Natural killer cell treated with Interleukin-12 subunit alpha and Interleukin-12 subunit beta and Interleukin-15 and Interleukin-18, amount 100 ng/mL, for 72 hours (primary cell): Measurements from ENCODE around the gene DSP. TPM values are rescaled to one million over a fixed set of nuclear protein-coding genes. Genes with fewer than 3 reads are reported as not detected.

ENCODE experiments used
- ATAC-seq, 2 donors: fragments of 150-1000 bp; cut with Tn5 transposase in 1 of 2; sonication (Bioruptor Pico), chemical (Tn5 transposase) in 1 of 2; 2 replicates each; pipeline ENCODE4 v1.10.0; 2021
- DNase-seq: peaks from one replicate; pipeline ENCODE4 v3.0.0; 2022; ENCODE audit warnings: low spot score
- H3K27ac Mint-ChIP-seq, 2 donors: 1 replicate in 1 of 2; 2 replicates in 1 of 2; pipeline ENCODE4 v1.8.0; 2022; ENCODE audit warnings: mixed read lengths in 2 of 2, mild to moderate bottlenecking in 1 of 2, moderate library complexity in 1 of 2
- H3K27me3 Mint-ChIP-seq, 2 donors: 1 replicate in 1 of 2; 2 replicates in 1 of 2; pipeline ENCODE4 v1.8.0; 2022; ENCODE audit warnings: mixed read lengths in 2 of 2
- H3K36me3 Mint-ChIP-seq: one replicate; pipeline ENCODE4 v1.8.0; 2022; ENCODE audit warnings: mixed read lengths
- H3K4me1 Mint-ChIP-seq, 2 donors: 1 replicate in 1 of 2; 2 replicates in 1 of 2; pipeline ENCODE4 v1.8.0; 2022; ENCODE audit warnings: low read depth in 2 of 2, mixed read lengths in 2 of 2, mild to moderate bottlenecking in 1 of 2
- H3K4me3 Mint-ChIP-seq: one replicate; pipeline ENCODE4 v1.8.0; 2022; ENCODE audit warnings: mixed read lengths
- H3K9me3 Mint-ChIP-seq: 2 replicates; pipeline ENCODE4 v1.8.0; 2022; ENCODE audit warnings: mixed read lengths
- total RNA-seq, 2 donors: library from RNA; stranded (reverse); gene quantifications; one replicate each; pipeline ENCODE4 v1.2.3, GENCODE V29; 2022

Gene DSP
- total RNA-seq, 2 donors from 2014 or later = not detected

- no peak for ATAC-seq
- Mint-ChIP-seq H3K36me3 (no peaks in the 10 kb centered on the region), H3K27me3 (peaks cover 36 to 56% of the 10 kb centered on the region in 2 donors)
Measured at GRCh38 chr6:7543789-7544424, 2.4 kb downstream of the DSP start.

GRCh38 chr6:7544597-7544996 is 3.1 kb downstream of the DSP start:
- no peak overlapping the region for H3K27ac Mint-ChIP-seq
- no peak for ATAC-seq
- DNase-seq = no peak
- H3K27me3 Mint-ChIP-seq = peaks cover 36 to 57% of the 10 kb centered on the region in 2 donors
- no peaks in the 10 kb centered on the region for H3K36me3 Mint-ChIP-seq
- H3K4me3 Mint-ChIP-seq = no peak overlapping the region
- H3K4me1 Mint-ChIP-seq = peaks cover 5 to 8% of the 10 kb centered on the region in 2 donors
- no peaks in the 10 kb centered on the region for H3K9me3 Mint-ChIP-seq

More at GRCh38 chr6:7543789-7544424, 2.4 kb downstream of the DSP start:
- no peak overlapping the region for H3K27ac Mint-ChIP-seq
- peaks cover 5 to 8% of the 10 kb centered on the region in 2 donors for H3K4me1 Mint-ChIP-seq
- H3K9me3 Mint-ChIP-seq = no peaks in the 10 kb centered on the region
- DNase-seq = no peak
- no peak overlapping the region for H3K4me3 Mint-ChIP-seq

- H3K9me3 Mint-ChIP-seq = no peaks in the 10 kb centered on the region
- H3K4me3 Mint-ChIP-seq = no peak overlapping the region
- H3K36me3 Mint-ChIP-seq = no peaks in the 10 kb centered on the region
- H3K27me3 Mint-ChIP-seq = peaks cover 36 to 51% of the 10 kb centered on the region in 2 donors
- ATAC-seq = no peak
- H3K4me1 Mint-ChIP-seq = peaks cover 5 to 8% of the 10 kb centered on the region in 2 donors
- DNase-seq = no peak
- H3K27ac Mint-ChIP-seq = no peak overlapping the region
Measured at GRCh38 chr6:7545316-7546019, 4.0 kb downstream of the DSP start.

GRCh38 chr6:7546020-7546369 is 4.5 kb downstream of the DSP start:
- peaks cover 31 to 46% of the 10 kb centered on the region in 2 donors for H3K27me3 Mint-ChIP-seq
- H3K36me3 Mint-ChIP-seq = no peaks in the 10 kb centered on the region
- ATAC-seq (no peak), DNase-seq (no peak)
- no peak overlapping the region for H3K4me3 Mint-ChIP-seq
- H3K4me1 Mint-ChIP-seq = peaks cover under 1 to 3% of the 10 kb centered on the region in 2 donors
- no peaks in the 10 kb centered on the region for H3K9me3 Mint-ChIP-seq
- no peak overlapping the region for H3K27ac Mint-ChIP-seq

GRCh38 chr6:7546383-7546782 is 4.9 kb downstream of the DSP start:
- peaks cover 0 to 2% of the 10 kb centered on the region in 2 donors for H3K4me1 Mint-ChIP-seq
- no peak overlapping the region for H3K27ac Mint-ChIP-seq
- no peaks in the 10 kb centered on the region for H3K36me3 Mint-ChIP-seq

GRCh38 chr6:7546896-7547295 is 5.4 kb downstream of the DSP start:
- no peaks in the 10 kb centered on the region for H3K4me1 Mint-ChIP-seq
- no peak for DNase-seq
- no peaks in the 10 kb centered on the region for H3K36me3 Mint-ChIP-seq
- no peak for ATAC-seq
- H3K27ac Mint-ChIP-seq = no peak overlapping the region
- H3K27me3 Mint-ChIP-seq = peaks cover 28 to 44% of the 10 kb centered on the region in 2 donors
- H3K4me3 Mint-ChIP-seq = no peak overlapping the region
- no peaks in the 10 kb centered on the region for H3K9me3 Mint-ChIP-seq

More at GRCh38 chr6:7546383-7546782, 4.9 kb downstream of the DSP start:
- Mint-ChIP-seq H3K9me3 (no peaks in the 10 kb centered on the region), H3K27me3 (peaks cover 30 to 44% of the 10 kb centered on the region in 2 donors), H3K4me3 (no peak overlapping the region)
- DNase-seq = no peak
- no peak for ATAC-seq

- Mint-ChIP-seq H3K9me3 (no peaks in the 10 kb centered on the region), H3K4me3 (no peak overlapping the region), H3K4me1 (no peaks in the 10 kb centered on the region), H3K27ac (no peak overlapping the region), H3K36me3 (no peaks in the 10 kb centered on the region), H3K27me3 (peaks cover 28 to 44% of the 10 kb centered on the region in 2 donors)
- no peak for ATAC-seq
- no peak for DNase-seq
Measured at GRCh38 chr6:7547315-7547714, 5.8 kb downstream of the DSP start.

- H3K4me1 Mint-ChIP-seq = no peaks in the 10 kb centered on the region
- H3K27me3 Mint-ChIP-seq = peaks cover 26 to 31% of the 10 kb centered on the region in 2 donors
- DNase-seq = no peak
- no peak for ATAC-seq
- no peaks in the 10 kb centered on the region for H3K9me3 Mint-ChIP-seq
- no peak overlapping the region for H3K4me3 Mint-ChIP-seq
- no peak overlapping the region for H3K27ac Mint-ChIP-seq
- no peaks in the 10 kb centered on the region for H3K36me3 Mint-ChIP-seq
Measured at GRCh38 chr6:7550433-7550801, 8.9 kb downstream of the DSP start.

- Mint-ChIP-seq H3K36me3 (no peaks in the 10 kb centered on the region), H3K4me3 (no peak overlapping the region), H3K9me3 (no peaks in the 10 kb centered on the region), H3K4me1 (no peaks in the 10 kb centered on the region), H3K27ac (no peak overlapping the region), H3K27me3 (peaks cover 27 to 28% of the 10 kb centered on the region in 2 donors)
- DNase-seq (no peak), ATAC-seq (no peak)
Measured at GRCh38 chr6:7554533-7555275, 13.2 kb downstream of the DSP start.

GRCh38 chr6:7555671-7556070 is 14.2 kb downstream of the DSP start:
- Mint-ChIP-seq H3K4me3 (no peak overlapping the region), H3K36me3 (no peaks in the 10 kb centered on the region), H3K27ac (no peak overlapping the region), H3K27me3 (peaks cover 29 to 30% of the 10 kb centered on the region in 2 donors), H3K9me3 (no peaks in the 10 kb centered on the region), H3K4me1 (no peaks in the 10 kb centered on the region)
- DNase-seq (no peak), ATAC-seq (no peak)

GRCh38 chr6:7556394-7557106 is 15.1 kb downstream of the DSP start:
- no peak overlapping the region for H3K4me3 Mint-ChIP-seq
- no peaks in the 10 kb centered on the region for H3K4me1 Mint-ChIP-seq
- no peak overlapping the region for H3K27ac Mint-ChIP-seq
- ATAC-seq (no peak), DNase-seq (no peak)
- no peaks in the 10 kb centered on the region for H3K9me3 Mint-ChIP-seq
- H3K36me3 Mint-ChIP-seq = no peaks in the 10 kb centered on the region
- peaks cover 29 to 36% of the 10 kb centered on the region in 2 donors for H3K27me3 Mint-ChIP-seq

- Mint-ChIP-seq H3K4me1 (no peaks in the 10 kb centered on the region), H3K27me3 (peaks cover 29 to 38% of the 10 kb centered on the region in 2 donors), H3K27ac (no peak overlapping the region), H3K9me3 (no peaks in the 10 kb centered on the region), H3K36me3 (no peaks in the 10 kb centered on the region), H3K4me3 (no peak overlapping the region)
- no peak for ATAC-seq
- DNase-seq = no peak
Measured at GRCh38 chr6:7557652-7558051, 16.2 kb downstream of the DSP start.

- ATAC-seq (no peak), DNase-seq (no peak)
- Mint-ChIP-seq H3K4me3 (no peak overlapping the region), H3K27me3 (peaks cover 38 to 40% of the 10 kb centered on the region in 2 donors), H3K27ac (no peak overlapping the region), H3K9me3 (no peaks in the 10 kb centered on the region), H3K4me1 (no peaks in the 10 kb centered on the region), H3K36me3 (no peaks in the 10 kb centered on the region)
Measured at GRCh38 chr6:7558781-7559180, 17.3 kb downstream of the DSP start.
